Breast epithelium (tissue), 3 donors: ENCODE measurements around the gene TENM4.

Source experiments
- CTCF ChIP-seq, 3 donors: fragments of 450-650 bp; IDR thresholded peaks; one replicate each; pipeline ENCODE4 v1.5.1; 2016 to 2017; ENCODE audit warnings: antibody characterized with exemption in 3 of 3, mild to moderate bottlenecking in 3 of 3, moderate library complexity in 3 of 3
- POLR2A ChIP-seq: fragments of 450-650 bp; IDR thresholded peaks from one replicate; pipeline ENCODE4 v1.6.1; 2016; ENCODE audit warnings: antibody characterized with exemption, mild to moderate bottlenecking, moderate library complexity
- POLR2AphosphoS5 ChIP-seq, 3 donors: sonication (generic); formaldehyde crosslinking; IDR thresholded peaks; one replicate each; pipeline ENCODE4 v1.6.1; 2017; ENCODE audit warnings: antibody characterized with exemption in 3 of 3

GRCh38 chr11:79116600-79116999, 324.2 kb downstream of the TENM4 start:
- TF ChIP-seq CTCF (IDR thresholded peaks at IDR 0.05) (no peak), POLR2AphosphoS5 (IDR thresholded peaks at IDR 0.05) (no peak), POLR2A (no peak)
